NOMO-1 (cell line): ENCODE results near the gene SLC25A51.
"Not testable (repeated sequence)": the region's sequence is repeated elsewhere in the genome, so short reads cannot be mapped to it uniquely, and the experiment has no call there.

Experiments
- DNase-seq, 2 experiments: peaks; one replicate each; lab custom pipeline; 2025; ENCODE audit not compliant: unreplicated experiment in 2 of 2; lab: John Stamatoyannopoulos, UW

Gene SLC25A51

DNA sequence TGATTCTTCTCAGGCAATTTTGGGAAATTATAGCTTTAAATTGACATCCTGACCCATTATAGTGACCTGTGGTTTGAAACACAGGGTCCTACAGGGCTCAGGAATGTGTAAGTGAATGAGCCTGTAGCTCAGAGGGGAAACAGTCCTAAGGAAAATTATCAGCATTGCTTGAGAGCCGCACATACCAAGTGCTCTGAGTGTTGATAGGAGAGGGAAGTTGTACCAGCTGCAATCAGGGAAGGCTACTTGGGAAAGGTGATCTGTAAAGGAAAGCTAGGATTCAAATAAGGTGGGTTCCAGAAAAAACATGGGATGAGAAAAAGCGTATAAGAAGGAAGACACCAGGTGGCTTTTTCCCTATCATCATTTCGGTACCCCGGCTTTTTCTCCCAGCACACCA is 4.4 kb upstream of the SLC25A51 start:
- no peak for DNase-seq

DNA sequence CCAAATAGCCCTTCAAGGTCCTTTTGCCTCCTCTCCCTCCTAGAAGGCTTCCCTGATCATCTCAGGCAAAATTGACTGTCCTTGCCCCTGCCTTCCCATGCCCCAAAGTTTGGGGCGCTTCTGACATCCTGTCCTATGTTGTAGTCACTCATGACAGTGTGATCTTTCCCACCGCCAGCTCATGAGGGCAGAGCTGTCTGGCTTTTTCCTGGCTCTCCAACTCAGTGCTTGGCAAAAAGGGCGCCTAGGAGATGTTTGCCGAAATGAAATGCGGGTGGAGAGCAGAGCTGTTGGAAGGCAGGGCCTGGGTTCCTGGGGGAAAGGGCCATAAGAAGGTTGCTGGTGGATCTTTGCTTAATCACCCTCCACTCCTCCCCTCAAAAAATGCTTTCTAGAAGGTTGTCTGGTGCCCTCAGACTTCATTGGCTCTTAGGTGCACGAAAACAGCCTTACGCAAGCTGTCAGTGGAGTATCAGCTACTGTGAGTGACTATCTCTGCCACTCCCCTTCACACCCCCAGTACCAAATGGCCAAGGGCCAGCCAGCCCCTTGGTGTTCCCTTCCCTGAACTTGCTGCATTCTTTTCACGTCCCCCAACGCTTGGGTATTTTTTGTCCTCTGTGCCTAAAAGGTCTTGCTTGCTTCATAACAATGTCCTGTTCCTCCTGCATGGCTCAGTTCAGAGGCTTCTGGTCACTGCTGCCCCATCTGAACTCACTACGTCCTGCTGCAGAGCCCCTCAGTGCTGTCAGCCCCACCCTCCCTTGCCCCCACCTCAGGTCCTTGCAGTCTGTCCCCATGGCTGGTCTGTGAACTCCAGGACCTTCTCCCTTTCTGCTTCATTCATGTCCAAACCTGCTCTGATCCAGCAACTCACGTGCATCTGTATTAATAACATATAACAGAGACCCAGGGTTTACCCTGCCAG is 2.6 kb upstream of the SLC25A51 start:
- no peak for DNase-seq

GRCh38 chr9:37905776-37906175 is 1.8 kb upstream of the SLC25A51 start:
- no peak for DNase-seq

DNA sequence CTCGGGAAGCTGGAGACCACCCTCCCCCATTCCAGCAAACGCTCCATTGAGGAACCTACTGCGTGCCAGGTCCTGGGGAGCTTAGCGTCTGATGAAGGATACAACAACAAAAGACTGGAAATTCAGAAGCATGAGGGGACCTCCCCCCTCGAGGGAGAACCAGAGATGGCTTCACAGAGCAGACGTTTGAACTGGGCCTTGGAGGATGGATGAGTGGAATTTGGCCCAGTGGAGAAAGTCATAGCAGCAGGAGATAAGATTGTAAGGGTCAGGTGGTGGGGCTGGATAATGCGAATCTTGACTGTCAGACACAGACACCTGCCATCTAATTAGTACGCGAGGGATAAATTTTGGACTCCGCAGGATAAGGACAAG is 1.2 kb upstream of the SLC25A51 start:
- no peak for DNase-seq

DNA sequence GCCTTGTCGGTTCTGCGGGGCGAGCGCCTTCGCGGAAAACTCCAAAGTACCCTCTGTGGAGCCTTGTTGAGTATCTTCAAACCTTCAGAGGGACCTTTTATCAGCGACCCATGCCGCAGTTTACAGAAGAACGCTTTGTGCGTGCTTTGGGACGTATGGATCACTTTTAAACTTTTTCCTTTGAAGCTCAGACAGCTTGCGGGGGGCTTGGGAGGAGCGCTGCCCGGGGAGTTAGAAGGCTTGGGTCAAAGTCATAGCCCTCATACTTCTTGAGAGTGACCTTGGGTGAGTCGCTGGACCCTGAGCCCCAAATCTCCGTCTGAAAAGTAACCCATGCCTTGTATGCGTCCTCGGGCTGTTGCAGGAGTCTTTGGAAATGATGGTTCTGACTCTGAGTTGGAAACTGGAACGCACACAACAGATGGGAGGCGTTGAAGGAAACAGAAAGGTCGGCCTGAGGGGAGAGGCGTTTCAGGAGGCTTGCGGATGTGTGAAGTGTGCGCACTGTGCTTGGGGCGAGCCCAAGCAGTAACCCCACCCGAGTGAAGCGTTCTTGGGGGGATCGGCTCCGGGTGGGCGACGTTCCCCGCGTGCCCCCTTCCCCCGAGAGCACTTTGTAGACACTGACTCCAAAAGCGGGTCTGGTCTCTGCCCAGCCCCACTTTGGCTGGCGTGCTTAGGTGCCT is 661 bp upstream of the SLC25A51 start:
- no peak for DNase-seq

DNA sequence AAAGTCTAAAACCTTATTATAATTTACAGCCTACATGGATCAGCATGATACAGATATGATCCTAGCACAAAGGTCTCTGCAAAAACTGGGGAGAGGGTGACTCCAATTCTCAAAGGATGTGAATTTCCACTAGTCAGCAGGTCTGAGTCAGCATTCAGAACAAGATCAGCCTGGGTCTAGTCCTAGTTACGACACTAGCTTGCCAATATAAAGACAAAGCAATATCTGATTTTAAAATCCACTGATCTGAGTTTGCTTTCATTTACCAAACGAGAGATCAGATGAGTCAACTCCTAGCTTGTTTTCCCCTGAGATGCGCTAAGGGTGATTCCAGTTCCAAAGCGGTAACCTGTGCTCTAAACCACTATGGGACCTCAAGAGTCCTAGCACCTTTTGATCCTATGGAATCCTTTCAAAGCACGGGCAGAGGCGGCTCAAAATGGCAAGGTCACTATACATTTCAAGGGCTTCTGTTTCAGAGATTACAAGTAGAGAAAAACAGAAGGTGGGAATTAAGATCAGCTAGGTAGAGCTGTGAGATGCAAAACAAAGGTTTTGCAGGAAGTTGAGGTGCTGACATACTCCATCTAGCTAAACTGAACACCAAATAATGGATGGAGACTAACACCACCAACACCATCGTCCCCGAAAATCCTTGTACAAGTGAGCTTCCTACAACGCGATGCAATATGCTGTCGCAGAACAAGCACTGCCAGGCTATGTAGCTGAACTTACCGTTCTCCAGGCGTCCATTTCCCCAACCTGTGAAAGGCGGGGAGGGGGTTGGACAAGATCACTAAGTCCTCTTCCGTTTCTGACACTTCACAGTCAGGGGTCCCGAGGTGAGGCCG is 906 bp downstream of the SLC25A51 start:
- DNase-seq: peak in 1 of 2 experiments; percentile 9

GRCh38 chr9:37902131-37902530 is 1.8 kb downstream of the SLC25A51 start:
- DNase-seq: no peak

DNA sequence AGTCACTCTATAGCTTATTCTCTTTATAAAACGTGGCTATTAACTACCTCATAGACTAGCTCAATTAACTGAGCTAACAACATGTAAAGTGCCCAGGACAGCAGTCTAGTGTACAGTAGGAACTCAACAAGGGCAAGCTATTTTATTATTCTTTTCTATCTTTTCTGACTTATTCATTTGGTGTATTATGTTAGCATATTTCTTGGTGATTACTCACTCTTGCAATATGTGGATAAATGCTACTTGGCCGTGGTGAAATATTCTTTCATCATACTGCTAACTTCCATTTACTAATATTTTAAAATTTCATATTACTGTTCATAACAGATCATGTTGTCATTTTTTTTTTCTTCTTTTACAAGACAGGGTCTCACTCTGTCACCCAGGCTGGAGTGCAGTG is 4.9 kb downstream of the SLC25A51 start:
- no peak for DNase-seq

DNA sequence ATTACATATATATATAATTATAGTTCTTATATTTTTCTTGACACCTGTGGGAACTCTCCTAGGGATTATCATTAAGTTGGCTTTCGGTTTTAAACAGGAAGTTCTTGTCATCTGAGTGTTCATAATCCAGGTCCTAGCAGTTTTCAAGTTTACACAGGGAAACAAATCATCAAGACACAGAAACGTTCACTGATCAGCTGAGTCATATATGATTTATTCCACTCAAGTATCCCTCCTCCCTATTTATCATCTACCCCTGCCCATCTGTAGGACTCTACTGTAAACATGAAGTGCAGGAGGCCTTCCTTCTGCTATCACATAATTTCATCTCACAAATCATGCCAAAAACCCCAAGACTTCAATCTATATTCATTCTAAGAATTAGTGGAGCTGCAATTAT is 6.3 kb downstream of the SLC25A51 start:
- no peak for DNase-seq

- DNase-seq: no peak
Measured at GRCh38 chr9:37892063-37892462, 11.9 kb downstream of the SLC25A51 start.

DNA sequence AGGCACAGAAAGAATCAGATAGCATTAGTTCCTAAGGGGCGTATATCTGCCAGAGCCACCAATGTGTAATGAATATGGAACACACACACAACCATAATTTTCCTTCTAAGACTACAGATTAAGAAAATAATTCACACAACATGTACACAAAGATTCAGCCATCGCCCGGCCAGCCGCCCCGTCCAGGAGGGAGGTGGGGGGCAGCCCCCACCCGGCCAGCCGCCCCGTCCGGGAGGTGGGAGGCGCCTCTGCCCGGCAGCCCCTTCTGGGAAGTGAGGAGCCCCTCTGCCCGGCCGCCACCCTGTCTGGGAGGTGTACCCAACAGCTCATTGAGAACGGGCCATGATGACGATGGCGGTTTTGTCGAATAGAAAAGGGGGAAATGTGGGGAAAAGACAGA is 12.9 kb downstream of the SLC25A51 start:
- not testable (repeated sequence) for DNase-seq

DNA sequence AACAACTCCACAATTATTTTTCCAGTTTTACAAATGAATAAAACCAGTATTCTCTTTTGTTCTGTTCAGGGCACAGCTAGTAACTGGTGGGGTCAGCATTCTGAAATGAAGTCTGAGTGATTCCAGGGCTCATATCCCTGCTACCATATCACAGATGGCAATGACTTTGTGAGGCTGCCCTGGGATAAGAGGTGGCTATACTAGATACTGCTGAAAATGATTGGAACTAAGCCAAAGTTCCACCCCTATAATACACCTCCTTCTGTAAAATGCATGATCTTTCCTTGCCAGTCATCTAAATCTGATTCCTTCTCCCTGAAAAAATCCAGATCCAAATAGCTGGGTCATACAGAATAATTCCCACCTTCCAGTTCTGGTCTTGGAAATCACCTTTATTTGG is 14.4 kb downstream of the SLC25A51 start:
- no peak for DNase-seq

DNA sequence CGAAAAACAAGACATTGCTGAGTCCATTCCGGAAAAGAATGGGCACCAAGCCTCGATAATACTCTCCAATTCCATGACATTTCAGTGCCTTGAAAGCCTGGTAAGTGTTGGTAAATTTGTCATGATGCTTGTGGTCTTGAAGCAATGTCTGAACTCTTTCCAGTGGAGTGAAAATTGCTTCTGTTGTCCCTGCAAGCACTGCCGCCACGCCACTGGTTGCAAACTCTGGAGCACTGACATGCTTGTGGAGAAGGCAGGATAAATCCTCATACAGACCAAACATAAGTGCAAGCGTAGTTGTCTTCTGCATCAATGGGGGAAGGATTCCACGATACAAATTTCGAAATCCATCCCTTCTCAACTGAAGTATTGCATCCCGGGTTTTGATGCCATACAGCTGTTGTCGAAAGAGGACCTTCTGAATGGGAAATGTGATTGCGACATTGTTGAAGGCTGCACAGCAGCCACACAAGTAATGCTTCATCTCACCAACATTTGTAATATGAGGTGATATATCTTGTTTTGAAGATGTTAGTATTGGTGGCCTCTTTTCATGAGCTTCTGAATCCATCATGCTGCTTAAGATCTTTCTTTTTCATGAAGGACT is 15.8 kb downstream of the SLC25A51 start:
- peak in 1 of 2 experiments; percentile 23 for DNase-seq

DNA sequence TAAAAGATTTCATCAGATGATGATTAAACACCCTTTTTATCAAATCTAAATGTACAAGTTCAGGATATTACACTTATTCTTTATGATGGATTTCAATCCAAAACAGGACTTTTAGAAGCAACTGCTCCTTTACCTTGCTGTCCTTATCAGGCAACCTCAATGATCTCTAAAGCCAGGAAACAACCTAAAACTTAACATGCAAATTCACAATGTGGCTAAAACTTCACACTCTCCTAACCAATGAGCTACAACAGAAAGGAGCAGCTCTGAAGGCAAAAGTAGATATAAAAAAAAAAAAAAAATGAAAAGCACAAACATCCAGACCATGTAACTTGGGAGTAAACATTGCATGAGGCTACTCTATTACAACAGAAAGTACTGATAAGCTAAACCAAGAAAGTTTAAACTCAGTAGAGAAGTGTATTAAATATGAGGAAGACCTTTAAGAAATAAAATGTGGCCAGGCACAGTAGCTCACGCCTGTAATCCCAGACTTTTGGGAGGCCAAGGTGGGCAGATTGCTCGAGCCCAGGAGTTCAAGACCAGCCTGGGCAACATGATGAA is 22.9 kb downstream of the SLC25A51 start:
- DNase-seq: no peak

GRCh38 chr9:37876376-37876775 is 27.6 kb downstream of the SLC25A51 start:
- no peak for DNase-seq

- no peak for DNase-seq
Measured at GRCh38 chr9:37873955-37874354, 30.0 kb downstream of the SLC25A51 start.

- DNase-seq: no peak
Measured at GRCh38 chr9:37870799-37871176, 33.1 kb downstream of the SLC25A51 start.

GRCh38 chr9:37870081-37870798 is 33.7 kb downstream of the SLC25A51 start:
- no peak for DNase-seq

- no peak for DNase-seq
Measured at GRCh38 chr9:37862530-37862929, 41.4 kb downstream of the SLC25A51 start.

DNA sequence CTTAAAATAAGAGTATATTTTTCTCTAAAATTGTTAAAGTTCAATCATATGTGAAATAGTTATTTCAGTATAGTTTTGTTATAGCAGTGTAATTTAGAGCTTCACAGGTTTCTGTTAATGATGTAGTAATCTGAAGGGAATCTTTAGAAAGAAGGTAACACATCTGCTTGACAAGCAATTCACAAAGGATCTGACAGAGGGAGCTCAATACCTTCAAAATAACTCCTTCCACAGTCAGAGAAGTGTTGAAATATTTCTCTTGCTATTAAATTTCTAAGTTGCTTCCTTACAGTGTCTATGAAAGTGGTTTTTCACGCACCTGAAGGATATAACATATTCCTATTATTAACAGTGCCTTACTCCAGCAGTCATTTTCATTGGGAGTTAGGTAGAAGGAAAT is 44.9 kb downstream of the SLC25A51 start:
- DNase-seq: no peak
